Liver (tissue), 9 donors: ENCODE measurements around the gene KIFC1. TPM values are rescaled to one million over a fixed set of nuclear protein-coding genes. Genes with fewer than 3 reads are reported as not detected.

ENCODE experiments used
- DNase-seq: peaks from one replicate; pipeline ENCODE4 v3.0.0-alpha.2; 2017; ENCODE audit warnings: low spot score
- H3K27ac ChIP-seq, 2 donors: one replicate each; pipeline ENCODE4 v1.7.0; 2013; ENCODE audit warnings: inconsistent platforms in 2 of 2, low read length in 2 of 2, control low read depth in 1 of 2, low read depth in 1 of 2, mild to moderate bottlenecking in 1 of 2
- H3K27me3 ChIP-seq, 4 donors: one replicate each; pipeline versions ENCODE4 v1.6.1 to v1.7.0; 2013; ENCODE audit warnings: low read length in 3 of 4, inconsistent platforms in 1 of 4, mild to moderate bottlenecking in 1 of 4, moderate library complexity in 1 of 4; ENCODE audit not compliant: control insufficient read depth in 4 of 4, insufficient read depth in 4 of 4
- H3K36me3 ChIP-seq, 4 donors: one replicate each; pipeline versions ENCODE4 v1.6.1 to v1.7.0; 2013; ENCODE audit warnings: low read length in 3 of 4, mild to moderate bottlenecking in 3 of 4, low read depth in 1 of 4, moderate library complexity in 1 of 4; ENCODE audit not compliant: control insufficient read depth in 4 of 4, insufficient read depth in 3 of 4
- H3K4me1 ChIP-seq, 4 donors: one replicate each; pipeline versions ENCODE4 v1.6.1 to v1.7.0; 2013; ENCODE audit warnings: low read length in 3 of 4, mild to moderate bottlenecking in 3 of 4, moderate library complexity in 1 of 4; ENCODE audit not compliant: control insufficient read depth in 4 of 4, insufficient read depth in 4 of 4
- H3K4me3 ChIP-seq, 3 donors: one replicate each; pipeline versions ENCODE4 v1.6.1 to v1.7.0; 2013; ENCODE audit warnings: low read length in 3 of 3, control low read depth in 1 of 3, low read depth in 1 of 3, mild to moderate bottlenecking in 1 of 3
- H3K9ac ChIP-seq, 2 donors: one replicate each; pipeline ENCODE4 v1.7.0; 2013; ENCODE audit warnings: low read length in 2 of 2, mild to moderate bottlenecking in 2 of 2, moderate library complexity in 2 of 2, control low read depth in 1 of 2, low read depth in 1 of 2
- H3K9me3 ChIP-seq, 4 donors: one replicate each; pipeline versions ENCODE4 v1.6.1 to v1.7.0; 2013; ENCODE audit warnings: low read length in 3 of 4; ENCODE audit not compliant: control insufficient read depth in 4 of 4
- ATF3 ChIP-seq: IDR thresholded peaks from 2 replicates; pipeline ENCODE4 v1.6.1; 2016; ENCODE audit warnings: antibody characterized with exemption
- EGR1 ChIP-seq, 2 donors: IDR thresholded peaks; 2 replicates each; pipeline ENCODE4 v1.6.1; 2016 to 2018; ENCODE audit warnings: antibody characterized with exemption in 2 of 2, low read depth in 2 of 2
- FOXA1 ChIP-seq: IDR thresholded peaks from 2 replicates; pipeline ENCODE4 v1.6.1; 2016; ENCODE audit warnings: antibody characterized with exemption
- GABPA ChIP-seq, 2 donors: IDR thresholded peaks in 1 of 2; conservative IDR thresholded peaks in 1 of 2; 2 replicates each; pipeline ENCODE4 v1.6.1; 2016; ENCODE audit warnings: antibody characterized with exemption in 2 of 2, mild to moderate bottlenecking in 1 of 2, moderate library complexity in 1 of 2
- HNF4A ChIP-seq, 2 donors: conservative IDR thresholded peaks; 2 replicates each; pipeline ENCODE4 v1.6.1; 2016; ENCODE audit warnings: antibody characterized with exemption in 2 of 2, mild to moderate bottlenecking in 2 of 2
- HNF4G ChIP-seq: IDR thresholded peaks from 2 replicates; pipeline ENCODE4 v1.6.1; 2016; ENCODE audit warnings: antibody characterized with exemption
- JUND ChIP-seq, 2 donors: IDR thresholded peaks; 2 replicates each; pipeline ENCODE4 v1.6.1; 2016; ENCODE audit warnings: antibody characterized with exemption in 2 of 2
- MAX ChIP-seq: IDR thresholded peaks from 2 replicates; pipeline ENCODE4 v1.6.1; 2016; ENCODE audit warnings: antibody characterized with exemption
- RAD21 ChIP-seq, 2 donors: IDR thresholded peaks; 2 replicates each; pipeline ENCODE4 v1.6.1; 2016; ENCODE audit warnings: antibody characterized with exemption in 2 of 2, mild to moderate bottlenecking in 2 of 2
- RXRA ChIP-seq, 2 donors: IDR thresholded peaks; 2 replicates each; pipeline ENCODE4 v1.6.1; 2017 to 2018; ENCODE audit warnings: antibody characterized with exemption in 2 of 2, mild to moderate bottlenecking in 1 of 2
- SP1 ChIP-seq: IDR thresholded peaks from 2 replicates; pipeline ENCODE4 v1.6.1; 2018; ENCODE audit warnings: antibody characterized with exemption, mild to moderate bottlenecking
- TAF1 ChIP-seq: conservative IDR thresholded peaks from 2 replicates; pipeline ENCODE4 v1.6.1; 2016; ENCODE audit warnings: antibody characterized with exemption, mild to moderate bottlenecking
- YY1 ChIP-seq: IDR thresholded peaks from 2 replicates; pipeline ENCODE4 v1.6.1; 2016; ENCODE audit warnings: antibody characterized with exemption, mild to moderate bottlenecking
- ZBTB33 ChIP-seq: IDR thresholded peaks from 2 replicates; pipeline ENCODE4 v1.6.1; 2016; ENCODE audit warnings: antibody characterized with exemption
- WGBS: extraction: QIAGEN DNeasy Blood & Tissue Kit; methylation state at CpG from one replicate; pipeline ENCODE4 v1.1.7; 2013; 5-methylcytosine and 5-hydroxymethylcytosine counted together
- polyA plus RNA-seq, 2 donors: library from polyadenylated mRNA; stranded (reverse) in 1 of 2; unstranded in 1 of 2; fragments of 200-250 nt in 1 of 2; fragments of >200 nt in 1 of 2; fragmentation: Nextera tagmentation in 1 of 2; extraction: Ambion mirVana in 1 of 2; gene quantifications; one replicate each; pipeline versions ENCODE4 v1.2.1 to v1.2.3, GENCODE V29; 2013 to 2015
- total RNA-seq, 2 donors: library from RNA; depleted of rRNA; stranded (reverse); fragments of >200 nt; gene quantifications; one replicate each; pipeline ENCODE4 v1.2.3, GENCODE V29; 2014
- TF ChIP-seq, protein P1 (sequence below): fragments of 150-350 bp; IDR thresholded peaks from 2 replicates; pipeline ENCODE4 v1.5.1; 2017; ENCODE audit warnings: improper control_type of control experiment, low read depth, low read length; ENCODE audit not compliant: missing input control
- donor health status: healthy.
- donor health status: healthy.
- donor health status: healthy.
- donor health status: healthy.
- donor health status: healthy.

Gene KIFC1
- total and polyA plus RNA-seq, 4 donors, result 0.08 to 30.0 (median 1.3) TPM

- TF ChIP-seq HNF4G (no peak), RXRA (IDR thresholded peaks at IDR 0.05) (no peak), SP1 (no peak), JUND (IDR thresholded peaks at IDR 0.05) (no peak), ZBTB33 (no peak), FOXA1 (no peak), ATF3 (no peak), YY1 (no peak), GABPA (IDR thresholded peaks at IDR 0.05 in 1 of 2, conservative IDR thresholded peaks at IDR 0.05 in 1 of 2) (no peak), HNF4A (conservative IDR thresholded peaks at IDR 0.05) (no peak), TAF1 (no peak)
- TF ChIP-seq, protein P1, sequence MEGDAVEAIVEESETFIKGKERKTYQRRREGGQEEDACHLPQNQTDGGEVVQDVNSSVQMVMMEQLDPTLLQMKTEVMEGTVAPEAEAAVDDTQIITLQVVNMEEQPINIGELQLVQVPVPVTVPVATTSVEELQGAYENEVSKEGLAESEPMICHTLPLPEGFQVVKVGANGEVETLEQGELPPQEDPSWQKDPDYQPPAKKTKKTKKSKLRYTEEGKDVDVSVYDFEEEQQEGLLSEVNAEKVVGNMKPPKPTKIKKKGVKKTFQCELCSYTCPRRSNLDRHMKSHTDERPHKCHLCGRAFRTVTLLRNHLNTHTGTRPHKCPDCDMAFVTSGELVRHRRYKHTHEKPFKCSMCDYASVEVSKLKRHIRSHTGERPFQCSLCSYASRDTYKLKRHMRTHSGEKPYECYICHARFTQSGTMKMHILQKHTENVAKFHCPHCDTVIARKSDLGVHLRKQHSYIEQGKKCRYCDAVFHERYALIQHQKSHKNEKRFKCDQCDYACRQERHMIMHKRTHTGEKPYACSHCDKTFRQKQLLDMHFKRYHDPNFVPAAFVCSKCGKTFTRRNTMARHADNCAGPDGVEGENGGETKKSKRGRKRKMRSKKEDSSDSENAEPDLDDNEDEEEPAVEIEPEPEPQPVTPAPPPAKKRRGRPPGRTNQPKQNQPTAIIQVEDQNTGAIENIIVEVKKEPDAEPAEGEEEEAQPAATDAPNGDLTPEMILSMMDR, result no peak
These were observed 33.4 kb downstream of the KIFC1 start for GRCh38 chr6:33424855-33425667.

DNA sequence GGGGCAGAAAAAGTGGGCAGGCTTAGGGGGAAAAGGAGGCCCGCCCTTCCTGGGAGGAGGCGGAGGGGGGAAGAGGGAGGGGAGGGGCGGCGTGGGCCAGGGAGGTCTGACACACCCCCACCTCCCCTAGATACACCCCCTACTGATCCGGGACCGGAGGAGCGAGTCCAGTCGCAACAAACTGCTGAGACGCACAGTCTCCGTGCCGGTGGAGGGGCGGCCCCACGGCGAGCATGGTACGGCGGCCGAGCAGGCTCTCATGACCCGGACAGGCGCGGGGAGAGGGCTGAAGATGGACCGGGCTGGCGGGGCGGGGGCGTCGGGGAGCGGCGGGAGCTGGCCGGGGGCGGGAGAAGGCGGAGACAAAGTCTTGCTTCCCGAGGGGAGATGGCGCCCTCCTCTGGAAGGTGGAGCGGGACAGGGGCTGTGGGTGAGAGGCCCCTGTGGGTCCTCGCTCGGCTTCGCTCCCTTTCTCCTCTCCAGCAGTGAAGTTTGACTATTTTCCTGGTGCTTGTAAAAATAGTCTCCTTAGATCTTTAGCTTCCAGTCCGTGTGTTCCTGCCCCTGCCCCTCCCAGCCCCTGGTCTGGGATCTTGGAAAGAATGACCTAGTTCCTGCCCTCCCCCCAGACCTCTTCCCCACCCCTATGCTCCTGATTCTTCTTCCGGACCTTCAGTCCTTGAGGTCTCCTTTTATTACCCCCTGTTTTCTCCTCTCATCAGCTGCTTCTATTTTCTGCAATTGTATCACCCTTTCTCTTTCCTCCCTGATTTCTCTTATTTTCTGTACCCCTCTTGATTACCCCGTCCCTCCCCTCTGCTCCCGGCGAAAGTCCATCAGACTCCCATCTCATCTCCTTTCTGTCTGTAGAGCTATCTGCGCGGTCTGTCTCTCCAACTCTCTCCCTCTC, 34.3 kb downstream of the KIFC1 start:
- DNase-seq, result peak; percentile 80
- Histone ChIP-seq H3K9me3 (no peaks in the 10 kb centered on the region), H3K4me3 (peak overlapping the region; percentile 62 to 76 (median 66)), H3K27me3 (no peaks in the 10 kb centered on the region), H3K27ac (peak overlapping the region; percentile 67 to 88), H3K9ac (peak overlapping the region; percentile 45 to 84), H3K4me1 (peaks cover 13 to 40% (median 27%) of the 10 kb centered on the region in 4 donors), H3K36me3 (no peaks in the 10 kb centered on the region)
- TF ChIP-seq YY1 (peak; percentile 16), RXRA (IDR thresholded peaks at IDR 0.05) (peak in 1 of 2 donors; percentile 2), HNF4A (conservative IDR thresholded peaks at IDR 0.05) (no peak), GABPA (IDR thresholded peaks at IDR 0.05 in 1 of 2, conservative IDR thresholded peaks at IDR 0.05 in 1 of 2) (peak in 1 of 2 donors; percentile 7), RAD21 (IDR thresholded peaks at IDR 0.05) (peak; percentile 39 to 45), EGR1 (IDR thresholded peaks at IDR 0.05; ENCODE audit: low read depth in 2 of 2) (no peak), MAX (peak; percentile 76), SP1 (peak; percentile 9)
- TF ChIP-seq, protein P1, result peak; percentile 41
- WGBS, result 2% methylated on average over 43 of the region's 43 CpGs

More at GRCh38 chr6:33424855-33425667, 33.4 kb downstream of the KIFC1 start:
- Histone ChIP-seq H3K27me3 (no peaks in the 10 kb centered on the region), H3K36me3 (no peaks in the 10 kb centered on the region), H3K9ac (peak overlapping the region; percentile 84 to 91), H3K4me3 (peak overlapping the region; percentile 62 to 76 (median 66)), H3K27ac (peak overlapping the region; percentile 67 to 88), H3K9me3 (no peaks in the 10 kb centered on the region), H3K4me1 (peaks cover 9 to 32% (median 19%) of the 10 kb centered on the region in 4 donors)
- DNase-seq, result no peak
- WGBS, result 24% methylated on average over 12 of the region's 12 CpGs
